B cell (primary cell): Measurements from ENCODE around the gene JKAMP. TPM values are rescaled to one million over a fixed set of nuclear protein-coding genes. Genes with fewer than 3 reads are reported as not detected.

ENCODE experiments used
- ATAC-seq: fragments of 200-7000 bp; cut with Tn5 transposase; one replicate; pipeline ENCODE4 v1.10.0; 2021; ENCODE audit warnings: low read depth, mild to moderate bottlenecking, moderate number of reproducible peaks, moderate library complexity
- CTCF ChIA-PET: fragments of 350-600 bp; sonication (Branson Sonifier 250); formaldehyde crosslinking; loops from one replicate; lab custom pipeline; 2021; ENCODE audit warnings: antibody characterized with exemption, inconsistent platforms; lab: Charles Lee
- POLR2A ChIA-PET: fragments of 350-600 bp; sonication (Branson Sonifier 250); formaldehyde crosslinking; loops from one replicate; lab custom pipeline; 2021; ENCODE audit warnings: antibody characterized with exemption; lab: Charles Lee
- DNase-seq: peaks from one replicate; pipeline ENCODE4 v3.0.0; 2013
- H2AFZ ChIP-seq: 2 replicates; pipeline ENCODE4 v1.6.1; 2012; ENCODE audit warnings: mild to moderate bottlenecking, low read depth, low read length; ENCODE audit not compliant: insufficient read depth, poor library complexity, severe bottlenecking
- H3K27ac ChIP-seq, 2 donors: 1 replicate in 1 of 2; 2 replicates in 1 of 2; pipeline ENCODE4 v1.5.1; 2012 to 2013; ENCODE audit warnings: low read length in 2 of 2, mild to moderate bottlenecking in 2 of 2, moderate library complexity in 1 of 2
- H3K27me3 ChIP-seq, 4 experiments: fragments of 200-600 bp in 1 of 4; sonication (generic) in 1 of 4; replicated peaks in 1 of 4; 1 replicate in 2 of 4; 2 replicates in 2 of 4; pipeline versions ENCODE4 v1.6.1 to v1.7.0; 2013 to 2016; ENCODE audit warnings: low read length in 3 of 4, mild to moderate bottlenecking in 2 of 4, mixed read lengths in 1 of 4, moderate library complexity in 1 of 4; ENCODE audit not compliant: insufficient read depth in 4 of 4, control insufficient read depth in 3 of 4; ENCODE audit errors: control extremely low read depth in 1 of 4
- H3K36me3 ChIP-seq, 2 experiments: replicated peaks in 1 of 2; 1 replicate in 1 of 2; 2 replicates in 1 of 2; pipeline versions ENCODE4 v1.6.1 to v1.7.1; 2013; ENCODE audit warnings: low read length in 1 of 2; ENCODE audit not compliant: insufficient read depth in 2 of 2, control insufficient read depth in 1 of 2; ENCODE audit errors: control extremely low read depth in 1 of 2, extremely low read depth in 1 of 2
- H3K4me1 ChIP-seq, 2 donors: fragments of 200-600 bp in 1 of 2; sonication (generic) in 1 of 2; 1 replicate in 1 of 2; 2 replicates in 1 of 2; pipeline versions ENCODE4 v1.5.1 to v1.6.1; 2013 to 2017; ENCODE audit warnings: low read length in 2 of 2; ENCODE audit not compliant: control insufficient read depth in 2 of 2, insufficient read depth in 2 of 2
- H3K4me2 ChIP-seq: replicated peaks from 2 replicates; pipeline ENCODE3; 2012; ENCODE audit warnings: mild to moderate bottlenecking, low read depth, low read length; ENCODE audit not compliant: poor library complexity, severe bottlenecking
- H3K4me3 ChIP-seq, 5 experiments: fragments of 200-600 bp in 1 of 5; sonication (generic) in 1 of 5; 1 replicate in 3 of 5; 2 replicates in 2 of 5; pipeline versions ENCODE4 v1.5.1 to v1.7.0; 2011 to 2016; ENCODE audit warnings: low read length in 4 of 5, mild to moderate bottlenecking in 4 of 5, low read depth in 2 of 5, control low read depth in 1 of 5, moderate library complexity in 1 of 5; ENCODE audit not compliant: insufficient read depth in 1 of 5; ENCODE audit errors: control extremely low read depth in 1 of 5, extremely low read depth in 1 of 5
- H3K79me2 ChIP-seq: fragments of 200-600 bp; sonication (generic); one replicate; pipeline ENCODE4 v1.6.0; 2016; ENCODE audit warnings: low read length; ENCODE audit not compliant: control insufficient read depth, insufficient read depth
- H3K9ac ChIP-seq: fragments of 200-600 bp; sonication (generic); 2 replicates; pipeline ENCODE4 v1.6.1; 2017; ENCODE audit warnings: mild to moderate bottlenecking, low read length, moderate library complexity
- H3K9me3 ChIP-seq, 3 donors: one replicate each; pipeline versions ENCODE4 v1.6.1 to v1.7.1; 2013; ENCODE audit warnings: low read length in 2 of 3; ENCODE audit not compliant: control insufficient read depth in 2 of 3, insufficient read depth in 1 of 3; ENCODE audit errors: control extremely low read depth in 1 of 3
- H4K20me1 ChIP-seq: 2 replicates; pipeline ENCODE4 v1.6.0; 2012; ENCODE audit warnings: mild to moderate bottlenecking, low read length; ENCODE audit not compliant: insufficient read depth, control insufficient read depth, poor library complexity, severe bottlenecking
- H3K27ac Mint-ChIP-seq: one replicate; pipeline ENCODE4 v1.8.0; 2021; ENCODE audit warnings: mixed read lengths
- H3K27me3 Mint-ChIP-seq: one replicate; pipeline ENCODE4 v1.8.0; 2021; ENCODE audit warnings: mixed read lengths
- H3K4me1 Mint-ChIP-seq: one replicate; pipeline ENCODE4 v1.8.0; 2021; ENCODE audit warnings: mixed read lengths
- H3K4me3 Mint-ChIP-seq: one replicate; pipeline ENCODE4 v1.8.0; 2021; ENCODE audit warnings: mixed read lengths
- H3K9me3 Mint-ChIP-seq: one replicate; pipeline ENCODE4 v1.8.0; 2022; ENCODE audit warnings: mixed read lengths; ENCODE audit not compliant: insufficient read depth
- EZH2 ChIP-seq: IDR thresholded peaks from 2 replicates; pipeline ENCODE4 v1.6.1; 2012; ENCODE audit warnings: borderline replicate concordance, low read depth, mild to moderate bottlenecking, moderate library complexity, low read length; ENCODE audit not compliant: insufficient read depth, poor library complexity, severe bottlenecking
- WGBS: methylation state at CpG from one replicate; pipeline ENCODE4 v1.1.5; 2013; ENCODE audit warnings: missing lambda C conversion rate; ENCODE audit not compliant: insufficient coverage; 5-methylcytosine and 5-hydroxymethylcytosine counted together
- intact Hi-C: fragments of 100-400 bp; cut with micrococcal nuclease; formaldehyde crosslinking; loops from one replicate; pipeline ENCODE4 v1.10.0; 2022
- polyA plus RNA-seq: library from polyadenylated mRNA; depleted of rRNA; stranded (reverse); fragments of >200 nt; gene quantifications from 2 replicates; pipeline ENCODE4 v1.2.3, GENCODE V29; 2012
- total RNA-seq, 2 donors: library from RNA; stranded (reverse); fragments of 120-200 nt in 1 of 2; gene quantifications; 1 replicate in 1 of 2; 2 replicates in 1 of 2; pipeline versions ENCODE4 v1.2.3 to v1.2.4, GENCODE V29; 2013 to 2022
- TF ChIP-seq, protein P1 (sequence below): fragments of 200-600 bp; IDR thresholded peaks from one replicate; pipeline ENCODE4 v1.8.0; 2022; ENCODE audit warnings: antibody characterized with exemption, mild to moderate bottlenecking

Gene JKAMP
- total and polyA plus RNA-seq, 2 donors (not counting 1 experiment from before 2014, with no cell fraction given) = 30.3 to 32.3 TPM

DNA sequence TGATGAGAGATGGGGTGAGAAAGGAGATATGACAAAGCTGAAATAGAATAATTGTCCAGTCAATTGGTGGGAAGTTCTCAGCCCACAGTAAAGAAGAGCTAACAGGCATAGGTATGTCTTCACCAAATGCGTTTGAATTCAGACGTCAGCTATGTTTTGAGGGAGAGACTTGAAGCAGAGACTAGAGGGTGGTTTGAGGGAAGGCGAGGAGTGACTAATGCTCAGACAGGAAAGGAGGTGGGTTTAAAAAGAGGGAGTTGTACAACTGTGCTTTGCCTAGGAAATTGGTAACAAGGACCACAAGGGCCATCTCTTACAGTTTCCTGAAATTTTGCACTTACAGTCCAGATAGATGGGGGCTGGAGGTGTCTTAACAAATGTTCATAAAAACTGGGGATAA is 6.4 kb downstream of the JKAMP start:
- Histone ChIP-seq H3K4me3 (no peak overlapping the region), H3K4me2 (no peak overlapping the region), H2AFZ (no peak overlapping the region), H3K27me3 (no peaks in the 10 kb centered on the region), H3K9ac (no peak overlapping the region), H3K4me1 (peaks cover 3 to 6% of the 10 kb centered on the region in 2 donors), H3K36me3 (peaks cover 12 to 63% of the 10 kb centered on the region in 2 experiments), H3K27ac (no peak overlapping the region), H3K9me3 (no peaks in the 10 kb centered on the region), H4K20me1 (peaks cover 18% of the 10 kb centered on the region), H3K79me2 (peaks cover 32% of the 10 kb centered on the region)
- Mint-ChIP-seq H3K27ac (no peak overlapping the region), H3K4me1 (peaks cover 14% of the 10 kb centered on the region), H3K9me3 (no peaks in the 10 kb centered on the region), H3K4me3 (no peak overlapping the region), H3K27me3 (no peaks in the 10 kb centered on the region)
- POLR2A ChIA-PET = no interaction called here
- ATAC-seq (no peak), DNase-seq (no peak)
- no peak for TF ChIP-seq EZH2
- TF ChIP-seq, protein P1, sequence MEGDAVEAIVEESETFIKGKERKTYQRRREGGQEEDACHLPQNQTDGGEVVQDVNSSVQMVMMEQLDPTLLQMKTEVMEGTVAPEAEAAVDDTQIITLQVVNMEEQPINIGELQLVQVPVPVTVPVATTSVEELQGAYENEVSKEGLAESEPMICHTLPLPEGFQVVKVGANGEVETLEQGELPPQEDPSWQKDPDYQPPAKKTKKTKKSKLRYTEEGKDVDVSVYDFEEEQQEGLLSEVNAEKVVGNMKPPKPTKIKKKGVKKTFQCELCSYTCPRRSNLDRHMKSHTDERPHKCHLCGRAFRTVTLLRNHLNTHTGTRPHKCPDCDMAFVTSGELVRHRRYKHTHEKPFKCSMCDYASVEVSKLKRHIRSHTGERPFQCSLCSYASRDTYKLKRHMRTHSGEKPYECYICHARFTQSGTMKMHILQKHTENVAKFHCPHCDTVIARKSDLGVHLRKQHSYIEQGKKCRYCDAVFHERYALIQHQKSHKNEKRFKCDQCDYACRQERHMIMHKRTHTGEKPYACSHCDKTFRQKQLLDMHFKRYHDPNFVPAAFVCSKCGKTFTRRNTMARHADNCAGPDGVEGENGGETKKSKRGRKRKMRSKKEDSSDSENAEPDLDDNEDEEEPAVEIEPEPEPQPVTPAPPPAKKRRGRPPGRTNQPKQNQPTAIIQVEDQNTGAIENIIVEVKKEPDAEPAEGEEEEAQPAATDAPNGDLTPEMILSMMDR = no peak
- CTCF ChIA-PET = interaction anchor here (1.5 kb wide), 1 partner anchor 17 kb away, joined by 4 read pairs; no protein-coding TSS in a partner anchor
- intact Hi-C loops = no loop called here
- 94% methylated on average over 3 of the region's 3 CpGs for WGBS

- no peaks in the 10 kb centered on the region for H3K27me3 Mint-ChIP-seq
- no peak overlapping the region for H3K27ac Mint-ChIP-seq
- peaks cover 10% of the 10 kb centered on the region for H3K4me1 Mint-ChIP-seq
- peaks cover 16% of the 10 kb centered on the region for H4K20me1 ChIP-seq
- no peak overlapping the region for H3K27ac ChIP-seq
- ATAC-seq (no peak), DNase-seq (no peak)
- no peak overlapping the region for H3K9ac ChIP-seq
- H3K4me3 Mint-ChIP-seq = no peak overlapping the region
- ChIA-PET CTCF (interaction anchor here (0.8 kb wide), 1 partner anchor 8 kb away, joined by 3 read pairs; the partner anchor contains the start of gene L3HYPDH), POLR2A (no interaction called here)
- intact Hi-C loops = no loop called here
- H3K27me3 ChIP-seq = no peaks in the 10 kb centered on the region
- peaks cover 12 to 68% of the 10 kb centered on the region in 2 experiments for H3K36me3 ChIP-seq
- no peak overlapping the region for H2AFZ ChIP-seq
- H3K4me3 ChIP-seq = no peak overlapping the region
- WGBS = 100% methylated on average over 1 of the region's 1 CpG
- H3K79me2 ChIP-seq = peaks cover 17% of the 10 kb centered on the region
- H3K9me3 Mint-ChIP-seq = no peaks in the 10 kb centered on the region
- H3K4me1 ChIP-seq = no peaks in the 10 kb centered on the region
- H3K4me2 ChIP-seq = no peak overlapping the region
- no peak for TF ChIP-seq EZH2
- TF ChIP-seq, protein P1 = no peak
- no peaks in the 10 kb centered on the region for H3K9me3 ChIP-seq
These were observed 8.1 kb downstream of the JKAMP start for GRCh38 chr14:59492384-59492783.
